Body of pancreas (tissue), 4 donors: ENCODE results near the gene ABCC9. TPM values are rescaled to one million over a fixed set of nuclear protein-coding genes. Genes with fewer than 3 reads are reported as not detected.

Experiments
- ATAC-seq: fragments of 150-250 bp; one replicate; pipeline ENCODE4 v1.9.1; 2016
- DNase-seq, 4 donors: peaks; one replicate each; pipeline ENCODE4 v3.0.0-alpha.2; 2019
- H3K27ac ChIP-seq, 4 donors: fragments of 200-600 bp; sonication (generic); 1 replicate in 3 of 4; 2 replicates in 1 of 4; pipeline versions ENCODE4 v1.5.1 to v1.6.1; 2016 to 2019; ENCODE audit warnings: mild to moderate bottlenecking in 1 of 4, mixed read lengths in 1 of 4, moderate library complexity in 1 of 4
- H3K27me3 ChIP-seq, 2 donors: fragments of 200-600 bp; sonication (generic); one replicate each; pipeline ENCODE4 v1.6.0; 2016; ENCODE audit warnings: mild to moderate bottlenecking in 1 of 2
- H3K36me3 ChIP-seq, 2 donors: fragments of 200-600 bp; sonication (generic); replicated peaks in 1 of 2; 2 replicates each; pipeline ENCODE4 v1.5.1; 2016; ENCODE audit warnings: low read depth in 2 of 2; ENCODE audit not compliant: insufficient read depth in 1 of 2
- H3K4me1 ChIP-seq: fragments of 200-600 bp; sonication (generic); one replicate; pipeline ENCODE4 v1.6.0; 2016
- H3K4me3 ChIP-seq, 2 donors: fragments of 200-600 bp; sonication (generic); 1 replicate in 1 of 2; 2 replicates in 1 of 2; pipeline ENCODE4 v1.5.1; 2016 to 2019
- H3K9me3 ChIP-seq, 3 donors: fragments of 200-600 bp; sonication (generic); 1 replicate in 2 of 3; 2 replicates in 1 of 3; pipeline ENCODE4 v1.5.1; 2016
- POLR2A ChIP-seq, 3 donors: fragments of 450-650 bp; IDR thresholded peaks; one replicate each; pipeline ENCODE4 v1.6.1; 2016; ENCODE audit warnings: antibody characterized with exemption in 3 of 3, mild to moderate bottlenecking in 2 of 3
- WGBS, 2 donors: methylation state at CpG; one replicate each; pipeline ENCODE4 v1.1.5; 2017; 5-methylcytosine and 5-hydroxymethylcytosine counted together
- intact Hi-C: fragments of 100-400 bp; cut with DNase I; formaldehyde crosslinking; loops from one replicate; pipeline ENCODE4 v1.15.1; 2023
- total RNA-seq, 2 donors: library from RNA; depleted of rRNA; stranded (reverse); fragments of >200 nt; gene quantifications; one replicate each; pipeline ENCODE4 v1.1.0, GENCODE V29; 2016
- TF ChIP-seq, protein P1 (sequence below), 7 experiments: fragments of 450-650 bp in 4 of 7; fragments of 200-600 bp in 3 of 7; sonication (generic) in 3 of 7; IDR thresholded peaks; one replicate each; pipeline ENCODE4 v1.5.1; 2016 to 2019; ENCODE audit warnings: antibody characterized with exemption in 7 of 7

The ABCC9 gene
- total RNA-seq, 2 donors from 2014 or later: 12.2 to 13.2 TPM

DNA sequence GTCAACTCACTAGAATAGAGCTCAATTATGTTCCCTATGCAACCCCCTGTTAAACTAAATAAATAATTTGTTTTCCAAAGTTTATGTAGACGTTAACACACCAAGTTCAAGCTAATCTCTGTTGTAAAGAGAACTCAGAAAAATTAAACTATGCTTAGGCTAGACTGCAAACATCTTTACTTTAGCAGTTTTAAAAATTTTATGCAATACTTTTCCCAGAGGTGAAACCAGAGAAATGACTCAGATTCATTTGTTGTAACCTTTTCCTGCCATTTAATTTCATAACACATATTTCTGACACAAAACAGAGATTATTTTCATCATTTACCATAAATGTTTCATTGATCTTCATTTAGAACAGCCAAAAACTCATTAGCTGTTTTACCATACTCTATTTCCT is 27.4 kb downstream of the ABCC9 start:
- no peak overlapping the region for H3K27ac ChIP-seq
- TF ChIP-seq POLR2A (IDR thresholded peaks at IDR 0.05): no peak
- TF ChIP-seq, protein P1, sequence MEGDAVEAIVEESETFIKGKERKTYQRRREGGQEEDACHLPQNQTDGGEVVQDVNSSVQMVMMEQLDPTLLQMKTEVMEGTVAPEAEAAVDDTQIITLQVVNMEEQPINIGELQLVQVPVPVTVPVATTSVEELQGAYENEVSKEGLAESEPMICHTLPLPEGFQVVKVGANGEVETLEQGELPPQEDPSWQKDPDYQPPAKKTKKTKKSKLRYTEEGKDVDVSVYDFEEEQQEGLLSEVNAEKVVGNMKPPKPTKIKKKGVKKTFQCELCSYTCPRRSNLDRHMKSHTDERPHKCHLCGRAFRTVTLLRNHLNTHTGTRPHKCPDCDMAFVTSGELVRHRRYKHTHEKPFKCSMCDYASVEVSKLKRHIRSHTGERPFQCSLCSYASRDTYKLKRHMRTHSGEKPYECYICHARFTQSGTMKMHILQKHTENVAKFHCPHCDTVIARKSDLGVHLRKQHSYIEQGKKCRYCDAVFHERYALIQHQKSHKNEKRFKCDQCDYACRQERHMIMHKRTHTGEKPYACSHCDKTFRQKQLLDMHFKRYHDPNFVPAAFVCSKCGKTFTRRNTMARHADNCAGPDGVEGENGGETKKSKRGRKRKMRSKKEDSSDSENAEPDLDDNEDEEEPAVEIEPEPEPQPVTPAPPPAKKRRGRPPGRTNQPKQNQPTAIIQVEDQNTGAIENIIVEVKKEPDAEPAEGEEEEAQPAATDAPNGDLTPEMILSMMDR (IDR thresholded peaks at IDR 0.05): no peak
- no peak overlapping the region for H3K4me3 ChIP-seq
- intact Hi-C loops: no loop called here
- DNase-seq: no peak
- ATAC-seq: no peak
- no peaks in the 10 kb centered on the region for H3K27me3 ChIP-seq
- peaks cover 4% of the 10 kb centered on the region for H3K4me1 ChIP-seq
- WGBS, 2 donors: 57 to 60% methylated on average over 1 of the region's 1 CpG
- no peaks in the 10 kb centered on the region for H3K9me3 ChIP-seq
- H3K36me3 ChIP-seq: no peaks in the 10 kb centered on the region

DNA sequence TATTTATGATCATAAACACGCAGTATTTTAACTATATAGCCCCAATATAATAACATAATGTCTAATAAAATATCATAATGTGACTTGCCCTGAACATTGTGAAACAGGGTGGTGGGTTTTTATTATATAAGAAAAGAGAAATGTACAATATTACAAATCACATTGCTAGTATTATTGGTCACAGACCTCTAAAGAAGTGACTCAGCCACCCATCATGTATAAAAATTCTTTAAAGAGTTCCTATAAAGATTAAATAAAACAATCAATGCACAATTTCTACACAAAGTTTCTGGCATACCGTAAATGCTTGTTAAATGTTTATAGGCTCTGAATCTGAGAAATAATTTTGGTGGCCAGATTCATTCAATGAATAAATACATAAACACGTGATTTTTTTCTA is 28.9 kb downstream of the ABCC9 start:
- ATAC-seq: no peak
- WGBS, 2 donors: 75 to 83% methylated on average over 3 of the region's 3 CpGs
- Histone ChIP-seq H3K36me3 (no peaks in the 10 kb centered on the region), H3K9me3 (no peaks in the 10 kb centered on the region), H3K4me1 (no peaks in the 10 kb centered on the region), H3K27me3 (no peaks in the 10 kb centered on the region), H3K27ac (no peak overlapping the region), H3K4me3 (no peak overlapping the region)
- no peak for DNase-seq
- TF ChIP-seq, protein P1 (IDR thresholded peaks at IDR 0.05): no peak
- no peak for TF ChIP-seq POLR2A (IDR thresholded peaks at IDR 0.05)
- intact Hi-C loops: no loop called here

DNA sequence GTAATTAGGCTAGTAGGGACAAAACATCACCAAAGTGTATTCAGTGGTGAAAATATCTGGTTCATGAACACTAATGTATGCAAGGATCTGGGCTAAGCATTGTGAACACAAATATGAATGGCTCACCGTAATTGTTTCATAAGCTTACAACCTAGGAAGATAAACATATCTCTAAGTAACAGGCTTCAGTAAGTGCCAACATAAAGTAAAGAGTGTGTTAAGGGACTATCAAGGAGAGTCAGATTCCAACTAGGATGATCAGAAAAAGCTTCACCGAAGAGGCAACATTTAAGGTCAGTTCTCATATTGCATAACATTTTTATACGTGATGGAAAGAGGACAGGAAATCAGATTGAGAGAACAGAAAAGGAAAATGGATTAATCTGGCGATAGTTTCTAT is 29.4 kb downstream of the ABCC9 start:
- H3K27ac ChIP-seq: no peak overlapping the region
- DNase-seq (no peak), ATAC-seq (no peak)
- H3K27me3 ChIP-seq: no peaks in the 10 kb centered on the region
- H3K4me3 ChIP-seq: no peak overlapping the region
- H3K36me3 ChIP-seq: no peaks in the 10 kb centered on the region
- H3K4me1 ChIP-seq: no peaks in the 10 kb centered on the region
- TF ChIP-seq, protein P1 (IDR thresholded peaks at IDR 0.05): no peak
- no peak for TF ChIP-seq POLR2A (IDR thresholded peaks at IDR 0.05)
- no peaks in the 10 kb centered on the region for H3K9me3 ChIP-seq
- WGBS, 2 donors: 56 to 58% methylated on average over 4 of the region's 4 CpGs
- intact Hi-C loops: no loop called here

DNA sequence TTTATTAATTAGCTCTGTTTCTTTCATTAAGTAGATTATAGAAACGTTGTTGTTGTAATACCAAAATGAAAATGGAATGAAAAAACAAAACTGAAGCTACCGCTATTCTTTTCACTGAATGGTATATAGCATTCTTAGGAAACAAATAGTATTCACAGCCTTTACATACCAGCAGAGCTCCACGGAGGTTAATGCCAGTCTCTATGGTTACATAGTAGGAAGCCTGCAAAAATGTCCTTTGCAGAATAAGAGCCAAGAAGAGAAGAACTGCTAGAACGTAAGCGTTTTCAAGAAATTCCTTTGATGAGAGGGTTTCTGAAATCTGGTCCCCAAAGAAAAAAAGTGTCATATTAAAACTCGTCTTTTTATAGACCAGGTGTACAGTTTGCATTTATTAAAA is 30.6 kb downstream of the ABCC9 start:
- no peak for TF ChIP-seq POLR2A (IDR thresholded peaks at IDR 0.05)
- TF ChIP-seq, protein P1 (IDR thresholded peaks at IDR 0.05): no peak
- no peaks in the 10 kb centered on the region for H3K9me3 ChIP-seq
- H3K36me3 ChIP-seq: no peaks in the 10 kb centered on the region
- WGBS, 2 donors: 61 to 73% methylated on average over 6 of the region's 6 CpGs
- H3K27me3 ChIP-seq: no peaks in the 10 kb centered on the region
- ATAC-seq (no peak), DNase-seq (no peak)
- H3K27ac ChIP-seq: no peak overlapping the region
- no peak overlapping the region for H3K4me3 ChIP-seq
- intact Hi-C loops: no loop called here
- H3K4me1 ChIP-seq: no peaks in the 10 kb centered on the region

DNA sequence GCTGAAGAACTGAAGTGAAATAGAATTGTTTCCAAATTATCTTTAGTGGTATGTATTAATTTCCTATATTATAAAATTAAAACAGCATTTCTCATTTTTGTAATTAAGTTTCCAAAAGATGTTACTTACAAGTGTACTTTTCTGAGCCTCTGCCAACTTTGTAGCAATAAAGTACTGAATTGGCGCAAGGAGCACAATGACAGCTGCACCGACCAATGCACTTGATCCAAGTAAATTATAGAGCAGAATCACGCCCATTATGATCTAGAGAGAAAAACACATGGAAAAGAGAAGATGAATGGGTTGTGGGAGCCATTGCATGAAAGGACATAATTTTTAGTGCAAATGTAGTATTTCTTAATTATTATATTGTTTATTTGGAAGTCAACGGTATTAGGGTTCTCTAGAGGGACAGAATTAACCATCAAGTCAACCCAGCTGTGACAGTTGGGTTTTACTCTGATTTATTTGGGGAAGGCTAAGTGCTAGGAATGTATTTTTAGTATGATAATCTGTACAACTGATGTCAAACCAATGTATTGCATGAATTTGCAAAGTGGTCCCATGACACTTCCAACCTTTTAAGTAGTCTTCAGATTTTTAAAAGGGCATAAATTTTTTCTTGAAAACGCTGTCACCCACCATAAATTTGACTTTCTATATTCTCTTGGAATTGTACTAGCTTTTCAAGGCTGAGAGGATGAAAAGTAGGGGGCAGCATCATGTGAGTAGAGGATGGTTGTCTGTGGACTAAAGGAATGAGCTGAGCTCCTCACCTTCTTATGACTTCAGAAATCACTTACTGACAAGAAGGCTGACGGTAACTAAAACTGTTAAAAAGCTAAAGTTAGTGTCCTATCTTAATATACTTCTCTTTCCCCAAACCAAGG is 33.0 kb downstream of the ABCC9 start:
- TF ChIP-seq, protein P1 (IDR thresholded peaks at IDR 0.05): no peak
- TF ChIP-seq POLR2A (IDR thresholded peaks at IDR 0.05): no peak
- H3K4me3 ChIP-seq: no peak overlapping the region
- no peaks in the 10 kb centered on the region for H3K36me3 ChIP-seq
- DNase-seq (no peak), ATAC-seq (no peak)
- intact Hi-C loops: no loop called here
- 85 to 89% methylated on average over 6 of the region's 6 CpGs for WGBS, 2 donors
- H3K27ac ChIP-seq: no peak overlapping the region
- H3K9me3 ChIP-seq: no peaks in the 10 kb centered on the region
- no peaks in the 10 kb centered on the region for H3K4me1 ChIP-seq
- no peaks in the 10 kb centered on the region for H3K27me3 ChIP-seq
